GM12878 (cell line): ENCODE results near the gene ZNF552.
"Not testable (repeated sequence)": the region's sequence is repeated elsewhere in the genome, so short reads cannot be mapped to it uniquely, and the experiment has no call there.

ENCODE experiments used
- EP300 ChIP-seq, 2 experiments: fragments of 150-350 bp in 1 of 2; IDR thresholded peaks; 2 replicates each; pipeline ENCODE4 v1.6.1; 2011 to 2012; ENCODE audit warnings: low read depth in 2 of 2, low read length in 2 of 2, borderline replicate concordance in 1 of 2, improper control_type of control experiment in 1 of 2, inconsistent platforms in 1 of 2; ENCODE audit not compliant: control insufficient read depth in 1 of 2
- TF ChIP-seq, protein P1 (sequence below), 3 experiments: IDR thresholded peaks in 2 of 3; conservative IDR thresholded peaks in 1 of 3; 2 replicates each; pipeline ENCODE4 v1.5.1; 2011; ENCODE audit warnings: low read depth in 3 of 3, low read length in 3 of 3, mild to moderate bottlenecking in 3 of 3, control low read depth in 2 of 3, moderate library complexity in 2 of 3, inconsistent platforms in 1 of 3, mixed read lengths in 1 of 3; ENCODE audit not compliant: control insufficient read depth in 2 of 3, insufficient read depth in 1 of 3; ENCODE audit errors: extremely low read depth in 1 of 3

DNA sequence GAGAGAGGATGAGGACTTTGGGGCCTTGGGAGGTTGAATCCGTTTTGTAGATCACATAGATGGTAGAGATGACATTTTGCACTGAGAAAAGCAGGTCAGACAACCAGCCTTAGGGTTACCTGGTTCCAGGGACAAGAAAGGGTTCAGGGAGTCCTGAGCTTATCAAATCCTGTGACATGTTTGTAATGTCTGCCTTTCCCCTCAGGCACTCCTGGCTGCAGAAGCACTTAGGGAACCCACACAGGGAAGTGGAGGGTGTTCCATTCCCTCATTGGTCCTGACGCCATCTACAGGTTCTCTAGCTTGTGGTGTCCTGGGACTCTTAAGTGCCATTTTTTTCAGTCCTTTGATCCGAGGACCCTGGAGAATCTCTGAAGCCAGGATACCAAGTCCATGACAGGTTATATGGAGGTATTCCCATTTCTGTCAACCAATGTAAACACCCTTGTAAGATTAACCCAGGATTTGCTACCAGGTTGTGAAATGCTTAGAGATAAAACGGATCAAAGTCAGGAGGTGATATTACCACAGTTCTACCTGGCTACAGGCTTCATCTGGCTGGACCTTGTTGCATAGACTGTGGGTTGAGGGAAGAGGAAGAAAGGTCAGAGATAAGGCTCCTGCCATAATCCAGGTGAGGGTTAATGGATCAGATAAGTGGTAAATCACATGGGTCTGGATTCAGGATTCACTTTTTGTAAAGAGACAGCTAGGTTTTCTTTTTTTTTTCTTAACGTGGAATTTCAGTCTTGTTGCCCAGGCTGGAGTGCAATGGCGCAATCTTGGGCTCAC lies 37.3 kb upstream of the ZNF552 start:
- TF ChIP-seq EP300 (IDR thresholded peaks at IDR 0.05; ENCODE audit: borderline replicate concordance in 1 of 2, control insufficient read depth in 1 of 2, low read depth in 2 of 2, low read length in 2 of 2) = not testable (repeated sequence)
- TF ChIP-seq, protein P1, sequence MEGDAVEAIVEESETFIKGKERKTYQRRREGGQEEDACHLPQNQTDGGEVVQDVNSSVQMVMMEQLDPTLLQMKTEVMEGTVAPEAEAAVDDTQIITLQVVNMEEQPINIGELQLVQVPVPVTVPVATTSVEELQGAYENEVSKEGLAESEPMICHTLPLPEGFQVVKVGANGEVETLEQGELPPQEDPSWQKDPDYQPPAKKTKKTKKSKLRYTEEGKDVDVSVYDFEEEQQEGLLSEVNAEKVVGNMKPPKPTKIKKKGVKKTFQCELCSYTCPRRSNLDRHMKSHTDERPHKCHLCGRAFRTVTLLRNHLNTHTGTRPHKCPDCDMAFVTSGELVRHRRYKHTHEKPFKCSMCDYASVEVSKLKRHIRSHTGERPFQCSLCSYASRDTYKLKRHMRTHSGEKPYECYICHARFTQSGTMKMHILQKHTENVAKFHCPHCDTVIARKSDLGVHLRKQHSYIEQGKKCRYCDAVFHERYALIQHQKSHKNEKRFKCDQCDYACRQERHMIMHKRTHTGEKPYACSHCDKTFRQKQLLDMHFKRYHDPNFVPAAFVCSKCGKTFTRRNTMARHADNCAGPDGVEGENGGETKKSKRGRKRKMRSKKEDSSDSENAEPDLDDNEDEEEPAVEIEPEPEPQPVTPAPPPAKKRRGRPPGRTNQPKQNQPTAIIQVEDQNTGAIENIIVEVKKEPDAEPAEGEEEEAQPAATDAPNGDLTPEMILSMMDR (IDR thresholded peaks at IDR 0.05 in 2 of 3, conservative IDR thresholded peaks at IDR 0.05 in 1 of 3; ENCODE audit: control insufficient read depth in 2 of 3, extremely low read depth in 1 of 3, insufficient read depth in 1 of 3, low read depth in 3 of 3, low read length in 3 of 3) = not testable (repeated sequence)
